Hepatocyte (in vitro differentiated cells): ENCODE data around the gene EHBP1. TPM values are rescaled to one million over a fixed set of nuclear protein-coding genes. Genes with fewer than 3 reads are reported as not detected.

Source experiments
- DNase-seq: peaks from one replicate; pipeline ENCODE4 v3.0.0-alpha.2; 2016; ENCODE audit warnings: low spot score
- H2AFZ ChIP-seq: fragments of 200-600 bp; sonication (generic); 2 replicates; pipeline ENCODE4 v1.6.0; 2016; ENCODE audit warnings: antibody characterized with exemption, mild to moderate bottlenecking
- H3K27ac ChIP-seq: fragments of 200-600 bp; sonication (generic); 2 replicates; pipeline ENCODE4 v1.5.1; 2016; ENCODE audit warnings: mild to moderate bottlenecking
- H3K27me3 ChIP-seq: fragments of 200-600 bp; sonication (generic); 2 replicates; pipeline ENCODE4 v1.6.1; 2016
- H3K36me3 ChIP-seq: fragments of 200-600 bp; sonication (generic); replicated peaks from 2 replicates; pipeline ENCODE4 v1.5.1; 2016; ENCODE audit warnings: low read depth; ENCODE audit not compliant: insufficient read depth
- H3K4me1 ChIP-seq: fragments of 200-600 bp; sonication (generic); 2 replicates; pipeline ENCODE4 v1.5.1; 2016; ENCODE audit warnings: mild to moderate bottlenecking, moderate library complexity; ENCODE audit not compliant: insufficient read depth
- H3K4me2 ChIP-seq: fragments of 200-600 bp; sonication (generic); 2 replicates; pipeline ENCODE4 v1.6.0; 2016
- H3K4me3 ChIP-seq: fragments of 200-600 bp; sonication (generic); 2 replicates; pipeline ENCODE4 v1.5.1; 2016; ENCODE audit warnings: mild to moderate bottlenecking
- H3K79me2 ChIP-seq: fragments of 200-600 bp; sonication (generic); 2 replicates; pipeline ENCODE4 v1.6.0; 2017; ENCODE audit warnings: mild to moderate bottlenecking
- H3K9me2 ChIP-seq: fragments of 200-600 bp; sonication (generic); replicated peaks from 2 replicates; pipeline ENCODE4 v1.6.0; 2017; ENCODE audit warnings: mild to moderate bottlenecking; ENCODE audit not compliant: insufficient read depth
- H3K9me3 ChIP-seq: fragments of 200-600 bp; sonication (generic); 2 replicates; pipeline ENCODE4 v1.5.1; 2016; ENCODE audit warnings: low read depth, mild to moderate bottlenecking
- H4K20me1 ChIP-seq: fragments of 200-600 bp; sonication (generic); 2 replicates; pipeline ENCODE4 v1.6.0; 2016; ENCODE audit warnings: mild to moderate bottlenecking; ENCODE audit not compliant: insufficient read depth, poor library complexity, severe bottlenecking
- EZH2 ChIP-seq: fragments of 200-600 bp; sonication (generic); IDR thresholded peaks from 2 replicates; pipeline ENCODE4 v1.6.1; 2016; ENCODE audit warnings: antibody characterized with exemption, mild to moderate bottlenecking, borderline replicate concordance
- EZH2phosphoT487 ChIP-seq: fragments of 200-600 bp; sonication (generic); IDR thresholded peaks from one replicate; pipeline ENCODE4 v1.6.1; 2018; ENCODE audit warnings: antibody characterized with exemption, mild to moderate bottlenecking, low read depth, moderate library complexity; ENCODE audit not compliant: unreplicated experiment, severe bottlenecking
- WGBS: methylation state at CpG from one replicate; pipeline ENCODE4 v1.1.6; 2016; ENCODE audit warnings: low lambda C conversion rate; ENCODE audit errors: missing lambda C conversion rate; 5-methylcytosine and 5-hydroxymethylcytosine counted together
- polyA plus RNA-seq: library from polyadenylated mRNA; unstranded; fragments of >200 nt; fragmentation: Nextera tagmentation; extraction: Ambion mirVana; gene quantifications from 2 replicates; pipeline ENCODE4 v1.2.1, GENCODE V29; 2016
- total RNA-seq: library from RNA; depleted of rRNA; stranded (reverse); fragments of >200 nt; gene quantifications from 2 replicates; pipeline ENCODE4 v1.2.3, GENCODE V29; 2014
- TF ChIP-seq, protein P1 (sequence below): fragments of 200-600 bp; sonication (generic); IDR thresholded peaks from 2 replicates; pipeline ENCODE4 v1.5.1; 2016; ENCODE audit warnings: antibody characterized with exemption, mild to moderate bottlenecking; ENCODE audit not compliant: poor library complexity

Gene EHBP1
- total and polyA plus RNA-seq, 2 experiments from 2014 or later = 11.4 to 34.6 TPM

DNA sequence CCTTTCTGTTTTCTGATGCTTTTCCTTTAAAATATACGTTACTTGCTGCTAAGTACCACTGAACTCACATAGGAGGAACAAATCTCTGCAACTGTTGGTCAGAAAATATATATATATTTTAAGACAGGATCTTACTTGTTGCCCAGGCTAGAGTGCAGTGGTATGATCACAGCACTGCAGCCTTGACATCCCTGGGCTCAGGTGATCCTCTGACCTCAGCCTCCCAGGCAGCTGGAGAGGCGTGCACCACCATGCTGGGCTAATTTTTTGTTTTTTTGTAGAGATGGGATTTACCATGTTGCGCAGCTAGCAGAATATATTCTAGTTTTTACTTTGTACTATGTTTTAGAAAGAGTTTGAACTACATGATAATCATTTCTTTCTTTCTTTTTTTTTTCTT lies 51.5 kb downstream of the EHBP1 start:
- no peak overlapping the region for H3K4me3 ChIP-seq
- no peak overlapping the region for H3K27ac ChIP-seq
- H3K4me1 ChIP-seq = no peaks in the 10 kb centered on the region
- DNase-seq = no peak
- H2AFZ ChIP-seq = no peak overlapping the region
- H3K36me3 ChIP-seq = no peaks in the 10 kb centered on the region
- H3K27me3 ChIP-seq = no peaks in the 10 kb centered on the region
- TF ChIP-seq EZH2phosphoT487 (no peak), EZH2 (no peak)
- TF ChIP-seq, protein P1, sequence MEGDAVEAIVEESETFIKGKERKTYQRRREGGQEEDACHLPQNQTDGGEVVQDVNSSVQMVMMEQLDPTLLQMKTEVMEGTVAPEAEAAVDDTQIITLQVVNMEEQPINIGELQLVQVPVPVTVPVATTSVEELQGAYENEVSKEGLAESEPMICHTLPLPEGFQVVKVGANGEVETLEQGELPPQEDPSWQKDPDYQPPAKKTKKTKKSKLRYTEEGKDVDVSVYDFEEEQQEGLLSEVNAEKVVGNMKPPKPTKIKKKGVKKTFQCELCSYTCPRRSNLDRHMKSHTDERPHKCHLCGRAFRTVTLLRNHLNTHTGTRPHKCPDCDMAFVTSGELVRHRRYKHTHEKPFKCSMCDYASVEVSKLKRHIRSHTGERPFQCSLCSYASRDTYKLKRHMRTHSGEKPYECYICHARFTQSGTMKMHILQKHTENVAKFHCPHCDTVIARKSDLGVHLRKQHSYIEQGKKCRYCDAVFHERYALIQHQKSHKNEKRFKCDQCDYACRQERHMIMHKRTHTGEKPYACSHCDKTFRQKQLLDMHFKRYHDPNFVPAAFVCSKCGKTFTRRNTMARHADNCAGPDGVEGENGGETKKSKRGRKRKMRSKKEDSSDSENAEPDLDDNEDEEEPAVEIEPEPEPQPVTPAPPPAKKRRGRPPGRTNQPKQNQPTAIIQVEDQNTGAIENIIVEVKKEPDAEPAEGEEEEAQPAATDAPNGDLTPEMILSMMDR = no peak
- peaks cover 52% of the 10 kb centered on the region for H3K79me2 ChIP-seq
- H4K20me1 ChIP-seq = no peaks in the 10 kb centered on the region
- WGBS = 99% methylated on average over 3 of the region's 3 CpGs
- no peak overlapping the region for H3K4me2 ChIP-seq
- no peaks in the 10 kb centered on the region for H3K9me3 ChIP-seq
- H3K9me2 ChIP-seq = no peaks in the 10 kb centered on the region

DNA sequence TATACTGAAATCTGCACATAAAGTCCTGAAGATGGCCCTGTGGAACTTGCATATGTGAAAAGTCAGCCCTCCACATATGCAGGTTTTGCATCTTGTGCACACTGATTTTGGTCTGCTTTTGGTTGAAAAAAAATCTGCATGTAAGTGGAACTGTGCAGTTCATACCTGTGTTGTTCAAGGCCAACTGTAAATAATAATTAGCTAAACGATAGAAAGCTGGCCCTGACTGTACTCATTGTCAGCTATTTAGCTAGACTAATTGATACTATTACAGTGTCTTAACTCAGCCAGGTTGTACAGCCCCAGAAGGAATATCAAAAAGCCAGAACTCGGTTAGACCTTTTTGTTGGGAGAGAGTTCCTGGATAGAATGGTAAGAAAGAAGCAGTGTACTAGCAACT lies 54.5 kb downstream of the EHBP1 start:
- H3K4me3 ChIP-seq = no peak overlapping the region
- no peaks in the 10 kb centered on the region for H3K36me3 ChIP-seq
- no peaks in the 10 kb centered on the region for H3K9me3 ChIP-seq
- H3K27me3 ChIP-seq = no peaks in the 10 kb centered on the region
- no peak for DNase-seq
- peaks cover 62% of the 10 kb centered on the region for H3K79me2 ChIP-seq
- H3K4me1 ChIP-seq = no peaks in the 10 kb centered on the region
- H4K20me1 ChIP-seq = no peaks in the 10 kb centered on the region
- no peak overlapping the region for H3K27ac ChIP-seq
- H2AFZ ChIP-seq = no peak overlapping the region
- TF ChIP-seq EZH2phosphoT487 = no peak
- TF ChIP-seq, protein P1 = no peak
- TF ChIP-seq EZH2 = no peak
- H3K4me2 ChIP-seq = no peak overlapping the region
- no peaks in the 10 kb centered on the region for H3K9me2 ChIP-seq
- 85% methylated on average over 2 of the region's 2 CpGs for WGBS

DNA sequence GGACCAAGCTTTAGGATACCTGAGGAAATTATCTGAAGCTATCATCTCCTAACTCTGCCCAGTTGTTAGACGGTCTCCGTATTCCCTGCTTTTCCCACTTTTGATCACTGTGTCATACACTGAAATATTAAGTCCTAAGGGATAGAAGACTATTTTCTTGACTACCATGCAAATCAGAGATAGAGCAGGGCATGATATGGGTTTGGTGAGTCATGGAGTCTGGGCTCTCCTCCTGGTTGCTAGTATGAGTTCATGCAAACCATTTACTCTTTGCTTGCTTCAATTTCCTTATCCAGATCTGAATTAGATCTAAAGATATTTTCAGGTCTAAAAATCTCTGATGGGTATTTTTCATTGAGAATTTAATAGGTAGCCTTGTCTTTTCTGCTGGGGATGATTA lies 55.0 kb downstream of the EHBP1 start:
- no peaks in the 10 kb centered on the region for H3K36me3 ChIP-seq
- H3K79me2 ChIP-seq = peaks cover 57% of the 10 kb centered on the region
- H3K9me3 ChIP-seq = no peaks in the 10 kb centered on the region
- no peaks in the 10 kb centered on the region for H4K20me1 ChIP-seq
- no peak overlapping the region for H2AFZ ChIP-seq
- no peak overlapping the region for H3K4me3 ChIP-seq
- whole genome bisulfite sequencing = 94% methylated on average over 2 of the region's 2 CpGs
- H3K9me2 ChIP-seq = no peaks in the 10 kb centered on the region
- no peak for DNase-seq
- TF ChIP-seq, protein P1 = no peak
- TF ChIP-seq EZH2phosphoT487 (no peak), EZH2 (no peak)
- H3K27me3 ChIP-seq = no peaks in the 10 kb centered on the region
- H3K4me1 ChIP-seq = no peaks in the 10 kb centered on the region
- no peak overlapping the region for H3K4me2 ChIP-seq
- H3K27ac ChIP-seq = no peak overlapping the region
